GM23338 (cell line): ENCODE measurements around the gene SOAT1. TPM values are rescaled to one million over a fixed set of nuclear protein-coding genes. Genes with fewer than 3 reads are reported as not detected.

Source experiments
- ATAC-seq: fragments of 200-7000 bp; cut with Tn5 transposase; 3 replicates; pipeline ENCODE4 v1.9.1; 2020
- DNase-seq: peaks from one replicate; pipeline ENCODE4 v3.0.0-alpha.2; 2015; ENCODE audit warnings: low spot score
- H2AFZ ChIP-seq: fragments of 200-600 bp; sonication (generic); 2 replicates; pipeline ENCODE4 v1.8.0; 2016; ENCODE audit warnings: antibody characterized with exemption, mild to moderate bottlenecking, moderate library complexity
- H3F3A ChIP-seq: fragments of 200-600 bp; sonication (generic); replicated peaks from 2 replicates; pipeline ENCODE4 v1.8.0; 2017; ENCODE audit warnings: antibody characterized with exemption, mixed run types, low read depth
- H3K27ac ChIP-seq: fragments of 200-600 bp; sonication (generic); 2 replicates; pipeline ENCODE4 v1.6.1; 2016; ENCODE audit warnings: low read depth
- H3K27me3 ChIP-seq: fragments of 200-600 bp; sonication (generic); 2 replicates; pipeline ENCODE4 v1.8.0; 2016; ENCODE audit warnings: mild to moderate bottlenecking, mixed run types, moderate library complexity; ENCODE audit not compliant: insufficient read depth
- H3K36me3 ChIP-seq: fragments of 200-600 bp; sonication (generic); 2 replicates; pipeline ENCODE4 v1.8.0; 2016; ENCODE audit warnings: mild to moderate bottlenecking; ENCODE audit not compliant: insufficient read depth
- H3K4me1 ChIP-seq: fragments of 200-600 bp; sonication (generic); 2 replicates; pipeline ENCODE4 v1.8.0; 2016; ENCODE audit warnings: mild to moderate bottlenecking, moderate library complexity; ENCODE audit not compliant: insufficient read depth
- H3K4me2 ChIP-seq: fragments of 200-600 bp; sonication (generic); 2 replicates; pipeline ENCODE4 v1.7.1; 2017; ENCODE audit warnings: mixed run types
- H3K4me3 ChIP-seq: fragments of 200-600 bp; sonication (generic); 2 replicates; pipeline ENCODE4 v1.6.1; 2016; ENCODE audit warnings: mixed run types
- H3K79me2 ChIP-seq: fragments of 200-600 bp; sonication (generic); replicated peaks from 2 replicates; pipeline ENCODE4 v1.8.0; 2017; ENCODE audit warnings: mild to moderate bottlenecking; ENCODE audit not compliant: insufficient read depth
- H3K9me2 ChIP-seq: fragments of 200-600 bp; sonication (generic); 2 replicates; pipeline ENCODE4 v1.8.0; 2017; ENCODE audit not compliant: insufficient read depth
- H4K20me1 ChIP-seq: fragments of 200-600 bp; sonication (generic); replicated peaks from 2 replicates; pipeline ENCODE4 v1.8.0; 2017; ENCODE audit warnings: mild to moderate bottlenecking; ENCODE audit not compliant: insufficient read depth
- H3K27ac Mint-ChIP-seq: 2 replicates; pipeline ENCODE4 v1.8.0; 2020; ENCODE audit warnings: inconsistent platforms, mild to moderate bottlenecking, moderate library complexity, mixed read lengths
- H3K27me3 Mint-ChIP-seq: 3 replicates; pipeline ENCODE4 v1.8.0; 2022; ENCODE audit warnings: low read depth, mild to moderate bottlenecking, moderate library complexity, mixed read lengths, inconsistent platforms; ENCODE audit not compliant: insufficient read depth, poor library complexity
- H3K36me3 Mint-ChIP-seq: 3 replicates; pipeline ENCODE4 v1.8.0; 2021; ENCODE audit warnings: low read depth, mild to moderate bottlenecking, inconsistent platforms, moderate library complexity, mixed read lengths
- H3K4me1 Mint-ChIP-seq: 3 replicates; pipeline ENCODE4 v1.8.0; 2020; ENCODE audit warnings: mild to moderate bottlenecking, inconsistent platforms, mixed read lengths
- H3K4me3 Mint-ChIP-seq: 3 replicates; pipeline ENCODE4 v1.8.0; 2021; ENCODE audit warnings: moderate library complexity, mild to moderate bottlenecking, inconsistent platforms, mixed read lengths
- H3K9me3 Mint-ChIP-seq: 3 replicates; pipeline ENCODE4 v1.8.0; 2020; ENCODE audit warnings: moderate library complexity, mild to moderate bottlenecking, inconsistent platforms, mixed read lengths
- CREB1 ChIP-seq: fragments of 250-450 bp; sonication (Bioruptor Pico); IDR thresholded peaks from 2 replicates; pipeline ENCODE4 v1.5.0; 2020; ENCODE audit warnings: low read depth, mild to moderate bottlenecking, moderate library complexity
- EZH2 ChIP-seq: fragments of 200-600 bp; sonication (generic); IDR thresholded peaks from one replicate; pipeline ENCODE4 v1.8.0; 2017; ENCODE audit warnings: antibody characterized with exemption, mild to moderate bottlenecking, low read depth; ENCODE audit not compliant: unreplicated experiment
- EZH2phosphoT487 ChIP-seq: fragments of 200-600 bp; sonication (generic); IDR thresholded peaks from one replicate; pipeline ENCODE4 v1.8.1; 2018; ENCODE audit warnings: antibody characterized with exemption; ENCODE audit not compliant: unreplicated experiment
- JUNB ChIP-seq: IDR thresholded peaks from one replicate; pipeline ENCODE4 v1.6.1; 2016; ENCODE audit warnings: antibody characterized with exemption; ENCODE audit not compliant: unreplicated experiment
- NANOG ChIP-seq: IDR thresholded peaks from 2 replicates; pipeline ENCODE4 v1.6.1; 2016; ENCODE audit warnings: antibody characterized with exemption, borderline replicate concordance
- POLR2AphosphoS5 ChIP-seq: IDR thresholded peaks from 2 replicates; pipeline ENCODE4 v1.6.1; 2016; ENCODE audit warnings: antibody characterized with exemption, low read depth
- STAT1 ChIP-seq: IDR thresholded peaks from one replicate; pipeline ENCODE4 v1.6.1; 2016; ENCODE audit warnings: antibody characterized with exemption; ENCODE audit not compliant: unreplicated experiment
- ZNF114 ChIP-seq: fragments of 250-450 bp; sonication (Bioruptor Pico); IDR thresholded peaks from 2 replicates; pipeline ENCODE4 v1.5.0; 2020; ENCODE audit warnings: mild to moderate bottlenecking, moderate library complexity
- ZNF331 ChIP-seq: fragments of 250-450 bp; sonication (Bioruptor Pico); IDR thresholded peaks from 2 replicates; pipeline ENCODE4 v1.5.0; 2020; ENCODE audit warnings: low read depth, mild to moderate bottlenecking, moderate library complexity
- polyA plus RNA-seq: library from polyadenylated mRNA; unstranded; fragments of >200 nt; fragmentation: Nextera tagmentation; extraction: Ambion mirVana; gene quantifications from 2 replicates; pipeline ENCODE4 v1.2.1, GENCODE V29; 2016
- total RNA-seq: library from RNA; depleted of rRNA; stranded (reverse); fragments of >200 nt; shearing (Covaris generic); gene quantifications from 2 replicates; pipeline ENCODE4 v1.2.3, GENCODE V29; 2014
- TF ChIP-seq, protein P1 (sequence below): IDR thresholded peaks from one replicate; pipeline ENCODE4 v1.6.1; 2018; ENCODE audit warnings: antibody characterized with exemption; ENCODE audit not compliant: unreplicated experiment
- TF ChIP-seq, protein P2 (sequence below): fragments of 250-450 bp; sonication (Bioruptor Pico); IDR thresholded peaks from 2 replicates; pipeline ENCODE4 v1.5.0; 2020; ENCODE audit warnings: mild to moderate bottlenecking, moderate library complexity
- TF ChIP-seq, protein P3 (sequence below): IDR thresholded peaks from 2 replicates; pipeline ENCODE4 v1.6.1; 2016; ENCODE audit warnings: antibody characterized with exemption
- TF ChIP-seq, protein P4 (sequence below), 2 experiments: fragments of 200-600 bp in 1 of 2; sonication (generic) in 1 of 2; conservative IDR thresholded peaks; 2 replicates each; pipeline versions ENCODE4 v1.5.1 to v1.6.1; 2016 to 2017; ENCODE audit warnings: antibody characterized with exemption in 2 of 2, low read depth in 2 of 2, mild to moderate bottlenecking in 2 of 2, moderate library complexity in 1 of 2

Gene SOAT1
- total and polyA plus RNA-seq, 2 experiments from 2014 or later: 1.3 to 2.6 TPM

GRCh38 chr1:179372160-179372559 lies 78.6 kb downstream of the SOAT1 start:
- Mint-ChIP-seq H3K27me3 (no peaks in the 10 kb centered on the region), H3K36me3 (no peaks in the 10 kb centered on the region), H3K4me3 (no peak overlapping the region), H3K27ac (no peak overlapping the region), H3K9me3 (no peaks in the 10 kb centered on the region), H3K4me1 (no peaks in the 10 kb centered on the region)
- Histone ChIP-seq H3K79me2 (no peaks in the 10 kb centered on the region), H3K27ac (no peak overlapping the region), H3K4me1 (no peaks in the 10 kb centered on the region), H2AFZ (no peak overlapping the region), H3K4me2 (no peak overlapping the region), H4K20me1 (no peaks in the 10 kb centered on the region), H3K9me2 (no peaks in the 10 kb centered on the region), H3F3A (no peaks in the 10 kb centered on the region), H3K4me3 (no peak overlapping the region), H3K27me3 (no peaks in the 10 kb centered on the region), H3K36me3 (no peaks in the 10 kb centered on the region)
- ATAC-seq: no peak
- DNase-seq: no peak
- TF ChIP-seq, protein P1, sequence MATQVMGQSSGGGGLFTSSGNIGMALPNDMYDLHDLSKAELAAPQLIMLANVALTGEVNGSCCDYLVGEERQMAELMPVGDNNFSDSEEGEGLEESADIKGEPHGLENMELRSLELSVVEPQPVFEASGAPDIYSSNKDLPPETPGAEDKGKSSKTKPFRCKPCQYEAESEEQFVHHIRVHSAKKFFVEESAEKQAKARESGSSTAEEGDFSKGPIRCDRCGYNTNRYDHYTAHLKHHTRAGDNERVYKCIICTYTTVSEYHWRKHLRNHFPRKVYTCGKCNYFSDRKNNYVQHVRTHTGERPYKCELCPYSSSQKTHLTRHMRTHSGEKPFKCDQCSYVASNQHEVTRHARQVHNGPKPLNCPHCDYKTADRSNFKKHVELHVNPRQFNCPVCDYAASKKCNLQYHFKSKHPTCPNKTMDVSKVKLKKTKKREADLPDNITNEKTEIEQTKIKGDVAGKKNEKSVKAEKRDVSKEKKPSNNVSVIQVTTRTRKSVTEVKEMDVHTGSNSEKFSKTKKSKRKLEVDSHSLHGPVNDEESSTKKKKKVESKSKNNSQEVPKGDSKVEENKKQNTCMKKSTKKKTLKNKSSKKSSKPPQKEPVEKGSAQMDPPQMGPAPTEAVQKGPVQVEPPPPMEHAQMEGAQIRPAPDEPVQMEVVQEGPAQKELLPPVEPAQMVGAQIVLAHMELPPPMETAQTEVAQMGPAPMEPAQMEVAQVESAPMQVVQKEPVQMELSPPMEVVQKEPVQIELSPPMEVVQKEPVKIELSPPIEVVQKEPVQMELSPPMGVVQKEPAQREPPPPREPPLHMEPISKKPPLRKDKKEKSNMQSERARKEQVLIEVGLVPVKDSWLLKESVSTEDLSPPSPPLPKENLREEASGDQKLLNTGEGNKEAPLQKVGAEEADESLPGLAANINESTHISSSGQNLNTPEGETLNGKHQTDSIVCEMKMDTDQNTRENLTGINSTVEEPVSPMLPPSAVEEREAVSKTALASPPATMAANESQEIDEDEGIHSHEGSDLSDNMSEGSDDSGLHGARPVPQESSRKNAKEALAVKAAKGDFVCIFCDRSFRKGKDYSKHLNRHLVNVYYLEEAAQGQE: no peak
- TF ChIP-seq STAT1 (no peak), POLR2AphosphoS5 (no peak), JUNB (no peak), ZNF114 (CRISPR knock-in tag) (no peak), CREB1 (CRISPR knock-in tag) (no peak), EZH2phosphoT487 (no peak), ZNF331 (no peak), NANOG (no peak), EZH2 (no peak)
- TF ChIP-seq, protein P2, sequence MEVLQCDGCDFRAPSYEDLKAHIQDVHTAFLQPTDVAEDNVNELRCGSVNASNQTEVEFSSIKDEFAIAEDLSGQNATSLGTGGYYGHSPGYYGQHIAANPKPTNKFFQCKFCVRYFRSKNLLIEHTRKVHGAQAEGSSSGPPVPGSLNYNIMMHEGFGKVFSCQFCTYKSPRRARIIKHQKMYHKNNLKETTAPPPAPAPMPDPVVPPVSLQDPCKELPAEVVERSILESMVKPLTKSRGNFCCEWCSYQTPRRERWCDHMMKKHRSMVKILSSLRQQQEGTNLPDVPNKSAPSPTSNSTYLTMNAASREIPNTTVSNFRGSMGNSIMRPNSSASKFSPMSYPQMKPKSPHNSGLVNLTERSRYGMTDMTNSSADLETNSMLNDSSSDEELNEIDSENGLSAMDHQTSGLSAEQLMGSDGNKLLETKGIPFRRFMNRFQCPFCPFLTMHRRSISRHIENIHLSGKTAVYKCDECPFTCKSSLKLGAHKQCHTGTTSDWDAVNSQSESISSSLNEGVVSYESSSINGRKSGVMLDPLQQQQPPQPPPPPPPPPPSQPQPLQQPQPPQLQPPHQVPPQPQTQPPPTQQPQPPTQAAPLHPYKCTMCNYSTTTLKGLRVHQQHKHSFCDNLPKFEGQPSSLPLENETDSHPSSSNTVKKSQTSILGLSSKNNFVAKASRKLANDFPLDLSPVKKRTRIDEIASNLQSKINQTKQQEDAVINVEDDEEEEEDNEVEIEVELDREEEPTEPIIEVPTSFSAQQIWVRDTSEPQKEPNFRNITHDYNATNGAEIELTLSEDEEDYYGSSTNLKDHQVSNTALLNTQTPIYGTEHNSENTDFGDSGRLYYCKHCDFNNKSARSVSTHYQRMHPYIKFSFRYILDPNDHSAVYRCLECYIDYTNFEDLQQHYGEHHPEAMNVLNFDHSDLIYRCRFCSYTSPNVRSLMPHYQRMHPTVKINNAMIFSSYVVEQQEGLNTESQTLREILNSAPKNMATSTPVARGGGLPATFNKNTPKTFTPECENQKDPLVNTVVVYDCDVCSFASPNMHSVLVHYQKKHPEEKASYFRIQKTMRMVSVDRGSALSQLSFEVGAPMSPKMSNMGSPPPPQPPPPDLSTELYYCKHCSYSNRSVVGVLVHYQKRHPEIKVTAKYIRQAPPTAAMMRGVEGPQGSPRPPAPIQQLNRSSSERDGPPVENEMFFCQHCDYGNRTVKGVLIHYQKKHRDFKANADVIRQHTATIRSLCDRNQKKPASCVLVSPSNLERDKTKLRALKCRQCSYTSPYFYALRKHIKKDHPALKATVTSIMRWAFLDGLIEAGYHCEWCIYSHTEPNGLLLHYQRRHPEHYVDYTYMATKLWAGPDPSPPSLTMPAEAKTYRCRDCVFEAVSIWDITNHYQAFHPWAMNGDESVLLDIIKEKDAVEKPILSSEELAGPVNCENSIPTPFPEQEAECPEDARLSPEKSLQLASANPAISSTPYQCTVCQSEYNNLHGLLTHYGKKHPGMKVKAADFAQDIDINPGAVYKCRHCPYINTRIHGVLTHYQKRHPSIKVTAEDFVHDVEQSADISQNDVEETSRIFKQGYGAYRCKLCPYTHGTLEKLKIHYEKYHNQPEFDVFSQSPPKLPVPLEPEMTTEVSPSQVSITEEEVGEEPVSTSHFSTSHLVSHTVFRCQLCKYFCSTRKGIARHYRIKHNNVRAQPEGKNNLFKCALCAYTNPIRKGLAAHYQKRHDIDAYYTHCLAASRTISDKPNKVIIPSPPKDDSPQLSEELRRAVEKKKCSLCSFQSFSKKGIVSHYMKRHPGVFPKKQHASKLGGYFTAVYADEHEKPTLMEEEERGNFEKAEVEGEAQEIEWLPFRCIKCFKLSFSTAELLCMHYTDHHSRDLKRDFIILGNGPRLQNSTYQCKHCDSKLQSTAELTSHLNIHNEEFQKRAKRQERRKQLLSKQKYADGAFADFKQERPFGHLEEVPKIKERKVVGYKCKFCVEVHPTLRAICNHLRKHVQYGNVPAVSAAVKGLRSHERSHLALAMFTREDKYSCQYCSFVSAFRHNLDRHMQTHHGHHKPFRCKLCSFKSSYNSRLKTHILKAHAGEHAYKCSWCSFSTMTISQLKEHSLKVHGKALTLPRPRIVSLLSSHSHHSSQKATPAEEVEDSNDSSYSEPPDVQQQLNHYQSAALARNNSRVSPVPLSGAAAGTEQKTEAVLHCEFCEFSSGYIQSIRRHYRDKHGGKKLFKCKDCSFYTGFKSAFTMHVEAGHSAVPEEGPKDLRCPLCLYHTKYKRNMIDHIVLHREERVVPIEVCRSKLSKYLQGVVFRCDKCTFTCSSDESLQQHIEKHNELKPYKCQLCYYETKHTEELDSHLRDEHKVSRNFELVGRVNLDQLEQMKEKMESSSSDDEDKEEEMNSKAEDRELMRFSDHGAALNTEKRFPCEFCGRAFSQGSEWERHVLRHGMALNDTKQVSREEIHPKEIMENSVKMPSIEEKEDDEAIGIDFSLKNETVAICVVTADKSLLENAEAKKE (CRISPR knock-in tag): no peak
- TF ChIP-seq, protein P3, sequence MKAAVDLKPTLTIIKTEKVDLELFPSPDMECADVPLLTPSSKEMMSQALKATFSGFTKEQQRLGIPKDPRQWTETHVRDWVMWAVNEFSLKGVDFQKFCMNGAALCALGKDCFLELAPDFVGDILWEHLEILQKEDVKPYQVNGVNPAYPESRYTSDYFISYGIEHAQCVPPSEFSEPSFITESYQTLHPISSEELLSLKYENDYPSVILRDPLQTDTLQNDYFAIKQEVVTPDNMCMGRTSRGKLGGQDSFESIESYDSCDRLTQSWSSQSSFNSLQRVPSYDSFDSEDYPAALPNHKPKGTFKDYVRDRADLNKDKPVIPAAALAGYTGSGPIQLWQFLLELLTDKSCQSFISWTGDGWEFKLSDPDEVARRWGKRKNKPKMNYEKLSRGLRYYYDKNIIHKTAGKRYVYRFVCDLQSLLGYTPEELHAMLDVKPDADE: no peak
- TF ChIP-seq, protein P4, sequence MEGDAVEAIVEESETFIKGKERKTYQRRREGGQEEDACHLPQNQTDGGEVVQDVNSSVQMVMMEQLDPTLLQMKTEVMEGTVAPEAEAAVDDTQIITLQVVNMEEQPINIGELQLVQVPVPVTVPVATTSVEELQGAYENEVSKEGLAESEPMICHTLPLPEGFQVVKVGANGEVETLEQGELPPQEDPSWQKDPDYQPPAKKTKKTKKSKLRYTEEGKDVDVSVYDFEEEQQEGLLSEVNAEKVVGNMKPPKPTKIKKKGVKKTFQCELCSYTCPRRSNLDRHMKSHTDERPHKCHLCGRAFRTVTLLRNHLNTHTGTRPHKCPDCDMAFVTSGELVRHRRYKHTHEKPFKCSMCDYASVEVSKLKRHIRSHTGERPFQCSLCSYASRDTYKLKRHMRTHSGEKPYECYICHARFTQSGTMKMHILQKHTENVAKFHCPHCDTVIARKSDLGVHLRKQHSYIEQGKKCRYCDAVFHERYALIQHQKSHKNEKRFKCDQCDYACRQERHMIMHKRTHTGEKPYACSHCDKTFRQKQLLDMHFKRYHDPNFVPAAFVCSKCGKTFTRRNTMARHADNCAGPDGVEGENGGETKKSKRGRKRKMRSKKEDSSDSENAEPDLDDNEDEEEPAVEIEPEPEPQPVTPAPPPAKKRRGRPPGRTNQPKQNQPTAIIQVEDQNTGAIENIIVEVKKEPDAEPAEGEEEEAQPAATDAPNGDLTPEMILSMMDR (conservative IDR thresholded peaks at IDR 0.05; ENCODE audit: low read depth in 2 of 2): no peak
